Fibroblast of peridontal ligament (primary cell): ENCODE data around the gene VAPA.

Experiments
- DNase-seq: peaks from one replicate; pipeline ENCODE4 v3.0.0-alpha.2; 2010; ENCODE audit errors: extremely low read depth

Gene VAPA

GRCh38 chr18:9914584-9915290 is 921 bp downstream of the VAPA start:
- peak; percentile 67 for DNase-seq

GRCh38 chr18:9915291-9916076 is 1.7 kb downstream of the VAPA start:
- peak; percentile 36 for DNase-seq

- peak; percentile 43 for DNase-seq
Measured at GRCh38 chr18:9916077-9916639, 2.3 kb downstream of the VAPA start.

- no peak for DNase-seq
Measured at GRCh38 chr18:9916808-9917207, 3.0 kb downstream of the VAPA start.

GRCh38 chr18:9918016-9918680 is 4.3 kb downstream of the VAPA start:
- DNase-seq = no peak

GRCh38 chr18:9919564-9920232 is 5.9 kb downstream of the VAPA start:
- DNase-seq = no peak

GRCh38 chr18:9922592-9923311 is 8.9 kb downstream of the VAPA start:
- DNase-seq = no peak

- no peak for DNase-seq
Measured at GRCh38 chr18:9924371-9924943, 10.6 kb downstream of the VAPA start.

- DNase-seq = peak; percentile 47
Measured at GRCh38 chr18:9925369-9925768, 11.6 kb downstream of the VAPA start.

GRCh38 chr18:9925795-9926194 is 12.0 kb downstream of the VAPA start:
- DNase-seq = no peak

- DNase-seq = no peak
Measured at GRCh38 chr18:9926223-9926894, 12.5 kb downstream of the VAPA start.

- DNase-seq = no peak
Measured at GRCh38 chr18:9926977-9927376, 13.2 kb downstream of the VAPA start.

- no peak for DNase-seq
Measured at GRCh38 chr18:9927392-9928063, 13.7 kb downstream of the VAPA start.

- DNase-seq = no peak
Measured at GRCh38 chr18:9928646-9929259, 14.9 kb downstream of the VAPA start.

- DNase-seq = no peak
Measured at GRCh38 chr18:9930299-9930884, 16.6 kb downstream of the VAPA start.

- DNase-seq = no peak
Measured at GRCh38 chr18:9931146-9931545, 17.3 kb downstream of the VAPA start.

GRCh38 chr18:9931678-9932077 is 17.9 kb downstream of the VAPA start:
- no peak for DNase-seq

- no peak for DNase-seq
Measured at GRCh38 chr18:9933865-9934264, 20.0 kb downstream of the VAPA start.

GRCh38 chr18:9934274-9934673 is 20.5 kb downstream of the VAPA start:
- no peak for DNase-seq
